ENCODE results near the gene LIPK. TPM values are rescaled to one million over a fixed set of nuclear protein-coding genes. Genes with fewer than 3 reads are reported as not detected.
"Not testable (repeated sequence)": the region's sequence is repeated elsewhere in the genome, so short reads cannot be mapped to it uniquely, and the experiment has no call there.

LIPK gene, protein sequence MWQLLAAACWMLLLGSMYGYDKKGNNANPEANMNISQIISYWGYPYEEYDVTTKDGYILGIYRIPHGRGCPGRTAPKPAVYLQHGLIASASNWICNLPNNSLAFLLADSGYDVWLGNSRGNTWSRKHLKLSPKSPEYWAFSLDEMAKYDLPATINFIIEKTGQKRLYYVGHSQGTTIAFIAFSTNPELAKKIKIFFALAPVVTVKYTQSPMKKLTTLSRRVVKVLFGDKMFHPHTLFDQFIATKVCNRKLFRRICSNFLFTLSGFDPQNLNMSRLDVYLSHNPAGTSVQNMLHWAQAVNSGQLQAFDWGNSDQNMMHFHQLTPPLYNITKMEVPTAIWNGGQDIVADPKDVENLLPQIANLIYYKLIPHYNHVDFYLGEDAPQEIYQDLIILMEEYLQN
- not detected in 2 replicates for total RNA-seq (2014; rRNA removed; shearing (Covaris generic); ENCODE audit: low replicate concordance)

DNA sequence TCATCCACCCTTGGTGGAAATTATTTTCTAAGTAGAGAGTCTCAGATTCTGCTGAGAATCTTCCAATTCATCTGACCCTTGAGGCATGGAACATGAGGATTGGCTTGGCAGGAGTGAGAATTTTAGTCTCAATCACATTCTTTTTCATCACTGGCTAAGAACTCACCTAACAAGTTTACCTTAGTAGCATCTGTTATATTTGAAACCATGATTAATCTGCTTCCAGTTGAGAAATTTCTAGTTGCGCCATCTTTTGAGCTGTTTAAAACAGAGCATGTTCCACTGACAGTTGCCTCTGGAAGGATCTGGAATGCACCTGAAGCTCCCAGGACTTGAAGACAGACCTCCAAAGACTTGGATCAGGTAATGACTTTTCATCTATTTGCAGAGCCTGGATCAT lies at the start of gene LIPK:
LIPK (plus strand) TSS at position 292 of the 400 bp plus-strand sequence. CDS start 18,295 bp downstream, outside the sequence.
- Histone ChIP-seq H3K4me2 (ENCODE audit: low read depth, low read length, poor library complexity, severe bottlenecking) (no peak within 1 kb of the TSS), H4K20me1 (ENCODE audit: insufficient read depth, low read depth, low read length) (no peaks in the 10 kb centered on the region)

DNA sequence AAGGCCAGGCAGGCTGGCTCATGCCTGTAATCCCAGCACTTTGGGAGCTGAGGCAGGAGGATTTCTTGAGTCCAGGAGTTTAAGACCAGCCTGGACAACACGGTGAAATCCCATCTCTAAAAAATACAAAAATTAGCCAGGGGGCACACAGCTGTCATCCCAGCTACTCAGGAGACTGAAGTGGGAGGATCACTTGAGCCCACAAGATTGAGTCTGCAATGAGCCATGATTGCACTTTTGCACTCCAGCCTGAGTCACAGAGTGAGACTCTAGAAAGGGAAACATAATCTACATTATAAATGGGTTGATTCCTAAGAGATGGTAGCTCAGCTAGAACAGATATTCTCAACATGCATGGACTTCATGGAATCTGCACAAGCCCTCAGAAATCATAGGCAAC lies 48.1 kb upstream of the LIPK start:
- Histone ChIP-seq H3K9me3 (ENCODE audit: low read length) (no peaks in the 10 kb centered on the region), H3K27ac (ENCODE audit: low read length) (no peak overlapping the region), H3K79me2 (ENCODE audit: low read length) (no peaks in the 10 kb centered on the region), H3K9ac (ENCODE audit: low read length) (no peak overlapping the region), H3K9me2 (replicated peaks; ENCODE audit: insufficient read depth, low read length) (no peaks in the 10 kb centered on the region), H3K4me3 (ENCODE audit: low read length) (no peak overlapping the region), H2AFZ (ENCODE audit: low read length) (no peak overlapping the region), H3K36me3 (ENCODE audit: insufficient read depth, low read length) (no peaks in the 10 kb centered on the region), H4K20me1 (ENCODE audit: insufficient read depth, low read depth, low read length) (no peaks in the 10 kb centered on the region), H3K4me2 (ENCODE audit: low read depth, low read length, poor library complexity, severe bottlenecking) (no peak overlapping the region), H3K27me3 (ENCODE audit: low read length) (no peaks in the 10 kb centered on the region), H3K4me1 (ENCODE audit: low read length) (no peaks in the 10 kb centered on the region)
- no peak for DNase-seq

More for the DNA sequence above, at the start of gene LIPK:
- H2AFZ ChIP-seq (ENCODE audit: low read length), result no peak within 1 kb of the TSS
- no peak within 1 kb of the TSS for H3K4me3 ChIP-seq (ENCODE audit: low read length)
- H3K9ac ChIP-seq (ENCODE audit: low read length), result no peak within 1 kb of the TSS
- no peak for DNase-seq
- no peaks in the 10 kb centered on the region for H3K4me1 ChIP-seq (ENCODE audit: low read length)
- no peak within 1 kb of the TSS for H3K27ac ChIP-seq (ENCODE audit: low read length)
- H3K36me3 ChIP-seq (ENCODE audit: insufficient read depth, low read length), result no peaks in the 10 kb centered on the region
- H3K79me2 ChIP-seq (ENCODE audit: low read length), result no peaks in the 10 kb centered on the region
- no peaks in the 10 kb centered on the region for H3K27me3 ChIP-seq (ENCODE audit: low read length)
- H3K9me3 ChIP-seq (ENCODE audit: low read length), result no peaks in the 10 kb centered on the region
- no peaks in the 10 kb centered on the region for H3K9me2 ChIP-seq (replicated peaks; ENCODE audit: insufficient read depth, low read length)

DNA sequence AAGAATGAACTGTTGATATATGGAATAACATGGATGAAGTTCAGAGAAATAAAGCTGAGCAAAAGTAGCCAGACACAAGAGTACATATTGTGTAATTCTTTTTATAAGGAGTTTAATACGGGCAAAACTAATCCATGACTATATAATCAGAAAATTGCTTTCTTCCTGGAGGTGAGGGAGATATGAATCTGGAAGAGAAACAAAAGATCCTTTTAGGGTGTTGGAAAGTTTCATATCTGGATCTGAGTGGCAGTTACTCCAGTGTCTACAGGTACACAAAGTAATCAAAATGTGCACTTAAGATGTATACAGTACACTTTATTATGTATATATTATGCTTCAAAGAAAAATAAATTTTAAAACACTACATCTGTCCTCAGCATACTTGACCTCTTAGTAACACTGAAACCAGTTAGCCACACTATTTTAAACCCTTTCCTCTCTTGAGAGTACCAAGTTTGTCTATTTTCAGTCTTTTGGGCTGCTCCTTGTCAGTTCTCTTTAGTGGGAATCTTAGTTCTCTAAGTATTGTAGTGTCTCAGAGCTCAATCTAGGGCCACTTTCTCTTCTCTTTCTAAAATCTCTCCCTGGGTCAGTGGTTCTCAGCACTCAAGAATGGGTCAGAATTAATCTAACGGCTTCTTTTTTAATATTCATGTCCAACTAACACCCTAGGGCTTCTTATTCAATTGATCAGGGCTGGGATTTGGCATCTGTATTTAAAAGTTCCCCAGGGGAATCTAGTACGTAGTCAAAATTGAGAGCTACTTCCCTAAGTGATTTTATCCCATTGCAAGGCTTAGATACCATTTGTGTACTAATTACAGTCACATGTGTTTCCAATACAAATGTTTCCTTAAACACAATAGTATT lies 46.1 kb upstream of the LIPK start:
- Histone ChIP-seq H3K36me3 (ENCODE audit: insufficient read depth, low read length) (no peaks in the 10 kb centered on the region), H4K20me1 (ENCODE audit: insufficient read depth, low read depth, low read length) (no peaks in the 10 kb centered on the region), H3K4me1 (ENCODE audit: low read length) (no peaks in the 10 kb centered on the region), H3K9ac (ENCODE audit: low read length) (no peak overlapping the region), H3K79me2 (ENCODE audit: low read length) (no peaks in the 10 kb centered on the region), H3K4me3 (ENCODE audit: low read length) (no peak overlapping the region), H2AFZ (ENCODE audit: low read length) (no peak overlapping the region), H3K4me2 (ENCODE audit: low read depth, low read length, poor library complexity, severe bottlenecking) (no peak overlapping the region), H3K9me2 (replicated peaks; ENCODE audit: insufficient read depth, low read length) (no peaks in the 10 kb centered on the region), H3K27me3 (ENCODE audit: low read length) (no peaks in the 10 kb centered on the region), H3K9me3 (ENCODE audit: low read length) (no peaks in the 10 kb centered on the region), H3K27ac (ENCODE audit: low read length) (no peak overlapping the region)
- DNase-seq, result no peak

DNA sequence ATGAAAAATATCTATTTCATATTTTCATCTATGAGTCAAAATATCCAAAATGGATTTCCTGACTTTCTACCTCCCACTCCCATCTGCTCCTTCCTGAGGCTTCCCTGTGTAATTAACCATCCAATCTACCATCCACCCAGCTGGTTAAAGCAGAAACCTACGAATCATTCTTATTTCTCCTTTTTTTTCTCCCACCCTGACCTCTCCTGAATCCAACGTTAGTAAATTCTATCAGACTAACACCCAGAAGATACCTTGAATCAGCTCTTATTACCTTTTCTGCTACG lies 45.5 kb upstream of the LIPK start:
- no peak overlapping the region for H3K4me3 ChIP-seq (ENCODE audit: low read length)
- no peak overlapping the region for H3K9ac ChIP-seq (ENCODE audit: low read length)
- H3K4me1 ChIP-seq (ENCODE audit: low read length), result no peaks in the 10 kb centered on the region
- no peaks in the 10 kb centered on the region for H3K27me3 ChIP-seq (ENCODE audit: low read length)
- no peak for DNase-seq
- no peaks in the 10 kb centered on the region for H3K9me2 ChIP-seq (replicated peaks; ENCODE audit: insufficient read depth, low read length)
- no peaks in the 10 kb centered on the region for H4K20me1 ChIP-seq (ENCODE audit: insufficient read depth, low read depth, low read length)
- no peaks in the 10 kb centered on the region for H3K36me3 ChIP-seq (ENCODE audit: insufficient read depth, low read length)
- H3K27ac ChIP-seq (ENCODE audit: low read length), result no peak overlapping the region
- no peaks in the 10 kb centered on the region for H3K9me3 ChIP-seq (ENCODE audit: low read length)
- H2AFZ ChIP-seq (ENCODE audit: low read length), result no peak overlapping the region
- no peaks in the 10 kb centered on the region for H3K79me2 ChIP-seq (ENCODE audit: low read length)
- H3K4me2 ChIP-seq (ENCODE audit: low read depth, low read length, poor library complexity, severe bottlenecking), result no peak overlapping the region

DNA sequence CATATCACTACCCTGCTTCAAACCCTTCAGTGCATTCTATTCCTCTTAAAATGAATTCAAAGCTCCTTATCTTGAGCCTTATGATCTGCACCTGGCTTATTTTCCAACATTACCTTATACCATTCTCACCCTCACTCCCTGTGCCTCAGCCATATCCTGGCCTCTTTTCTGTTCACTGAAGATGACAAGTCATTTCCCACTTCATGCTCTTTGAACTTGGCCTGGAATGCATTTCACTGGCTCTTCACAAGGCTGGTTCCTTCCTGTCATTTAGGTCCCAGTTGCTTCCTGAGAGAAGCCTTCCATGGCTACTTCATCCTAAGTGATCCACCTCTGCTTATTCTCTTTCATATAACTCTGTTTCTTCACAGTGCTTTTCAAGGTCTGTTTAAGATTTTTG lies 45.0 kb upstream of the LIPK start:
- Histone ChIP-seq H3K27ac (ENCODE audit: low read length) (no peak overlapping the region), H3K9me2 (replicated peaks; ENCODE audit: insufficient read depth, low read length) (no peaks in the 10 kb centered on the region), H3K9me3 (ENCODE audit: low read length) (no peaks in the 10 kb centered on the region), H3K4me1 (ENCODE audit: low read length) (no peaks in the 10 kb centered on the region), H3K79me2 (ENCODE audit: low read length) (no peaks in the 10 kb centered on the region), H3K27me3 (ENCODE audit: low read length) (no peaks in the 10 kb centered on the region), H3K36me3 (ENCODE audit: insufficient read depth, low read length) (no peaks in the 10 kb centered on the region), H3K4me2 (ENCODE audit: low read depth, low read length, poor library complexity, severe bottlenecking) (no peak overlapping the region), H3K9ac (ENCODE audit: low read length) (no peak overlapping the region), H4K20me1 (ENCODE audit: insufficient read depth, low read depth, low read length) (no peaks in the 10 kb centered on the region), H3K4me3 (ENCODE audit: low read length) (no peak overlapping the region), H2AFZ (ENCODE audit: low read length) (no peak overlapping the region)
- DNase-seq, result no peak

DNA sequence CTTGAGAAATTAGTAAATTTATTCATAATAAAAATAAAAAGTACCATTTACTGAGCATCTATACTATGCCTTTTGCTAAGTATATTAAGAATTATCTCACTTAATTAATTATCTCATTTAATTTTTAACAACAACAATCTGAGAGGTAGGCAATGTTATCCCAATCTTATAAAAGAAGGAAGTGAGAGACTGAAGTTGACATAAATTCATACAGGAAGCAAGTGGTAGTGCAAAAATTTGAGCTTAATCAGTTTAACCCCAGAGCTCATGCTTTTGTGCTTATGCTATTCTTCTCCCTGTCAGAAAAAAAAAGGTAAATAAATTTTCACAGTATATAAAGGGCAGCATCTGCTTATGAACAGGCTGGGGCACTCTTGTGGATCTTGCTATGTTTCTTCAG lies 44.5 kb upstream of the LIPK start:
- Histone ChIP-seq H2AFZ (ENCODE audit: low read length) (no peak overlapping the region), H3K4me3 (ENCODE audit: low read length) (no peak overlapping the region), H3K9ac (ENCODE audit: low read length) (no peak overlapping the region), H4K20me1 (ENCODE audit: insufficient read depth, low read depth, low read length) (no peaks in the 10 kb centered on the region), H3K4me2 (ENCODE audit: low read depth, low read length, poor library complexity, severe bottlenecking) (no peak overlapping the region), H3K27ac (ENCODE audit: low read length) (no peak overlapping the region), H3K4me1 (ENCODE audit: low read length) (no peaks in the 10 kb centered on the region), H3K36me3 (ENCODE audit: insufficient read depth, low read length) (no peaks in the 10 kb centered on the region), H3K9me3 (ENCODE audit: low read length) (no peaks in the 10 kb centered on the region), H3K9me2 (replicated peaks; ENCODE audit: insufficient read depth, low read length) (no peaks in the 10 kb centered on the region), H3K27me3 (ENCODE audit: low read length) (no peaks in the 10 kb centered on the region), H3K79me2 (ENCODE audit: low read length) (no peaks in the 10 kb centered on the region)
- DNase-seq, result no peak

DNA sequence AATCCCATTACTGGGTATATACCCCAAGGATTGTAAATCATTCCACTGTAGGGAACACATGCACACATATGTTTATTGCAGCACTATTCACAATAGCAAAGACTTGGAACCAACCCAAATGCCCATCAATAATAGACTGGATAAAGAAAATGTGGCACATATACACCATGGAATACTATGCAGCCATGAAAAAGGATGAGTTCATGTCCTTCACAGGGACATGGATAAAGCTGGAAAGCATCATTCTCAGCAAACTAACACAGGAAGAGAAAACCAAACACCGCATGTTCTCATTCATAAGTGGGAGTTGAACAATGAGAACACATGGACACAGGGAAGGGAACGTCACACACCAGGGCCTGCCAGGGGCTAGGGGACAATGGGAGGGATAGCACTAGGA lies 42.9 kb upstream of the LIPK start:
- not testable (repeated sequence) for H3K4me3 ChIP-seq (ENCODE audit: low read length); H3K9me3 ChIP-seq (ENCODE audit: low read length); H3K4me1 ChIP-seq (ENCODE audit: low read length); H3K9ac ChIP-seq (ENCODE audit: low read length); H3K27ac ChIP-seq (ENCODE audit: low read length); H3K79me2 ChIP-seq (ENCODE audit: low read length); H3K27me3 ChIP-seq (ENCODE audit: low read length); H3K4me2 ChIP-seq (ENCODE audit: low read depth, low read length, poor library complexity, severe bottlenecking); H3K36me3 ChIP-seq (ENCODE audit: insufficient read depth, low read length); H4K20me1 ChIP-seq (ENCODE audit: insufficient read depth, low read depth, low read length); H3K9me2 ChIP-seq (replicated peaks; ENCODE audit: insufficient read depth, low read length); H2AFZ ChIP-seq (ENCODE audit: low read length); DNase-seq

DNA sequence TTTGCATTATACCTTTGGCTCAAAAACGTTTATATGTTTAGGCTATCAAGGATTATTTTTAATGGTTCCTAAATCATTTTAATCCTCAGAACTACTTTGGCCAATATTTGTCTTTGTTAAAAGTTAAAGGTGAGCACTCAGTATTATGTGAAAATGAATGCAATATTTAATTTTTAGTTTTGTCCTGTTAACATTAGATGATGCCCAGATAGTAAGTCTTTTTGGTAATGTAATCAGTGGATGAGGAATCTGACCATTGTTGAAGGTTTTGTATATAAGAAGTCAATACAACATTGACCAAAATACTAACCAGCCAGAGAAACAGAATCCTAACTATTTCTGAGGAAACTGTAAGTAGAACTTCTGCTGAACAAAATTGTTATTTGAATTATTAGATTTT lies 41.9 kb upstream of the LIPK start, which contains the start of gene LIPF:
LIPF (plus strand) TSS at position 301 of the 400 bp plus-strand sequence. CDS start 2,856 bp downstream, outside the sequence.
- H3K9ac ChIP-seq (ENCODE audit: low read length), result no peak within 1 kb of the TSS
- no peak within 1 kb of the TSS for H3K4me2 ChIP-seq (ENCODE audit: low read depth, low read length, poor library complexity, severe bottlenecking)
- H3K27ac ChIP-seq (ENCODE audit: low read length), result no peak within 1 kb of the TSS
- no peaks in the 10 kb centered on the region for H3K9me3 ChIP-seq (ENCODE audit: low read length)
- no peaks in the 10 kb centered on the region for H3K9me2 ChIP-seq (replicated peaks; ENCODE audit: insufficient read depth, low read length)
- H3K79me2 ChIP-seq (ENCODE audit: low read length), result no peaks in the 10 kb centered on the region
- no peak within 1 kb of the TSS for H2AFZ ChIP-seq (ENCODE audit: low read length)
- H3K27me3 ChIP-seq (ENCODE audit: low read length), result no peaks in the 10 kb centered on the region
- no peaks in the 10 kb centered on the region for H4K20me1 ChIP-seq (ENCODE audit: insufficient read depth, low read depth, low read length)
- no peaks in the 10 kb centered on the region for H3K36me3 ChIP-seq (ENCODE audit: insufficient read depth, low read length)
- no peaks in the 10 kb centered on the region for H3K4me1 ChIP-seq (ENCODE audit: low read length)
- DNase-seq, result no peak
- no peak within 1 kb of the TSS for H3K4me3 ChIP-seq (ENCODE audit: low read length)

Data from Karpas-422 (cell line).